DOHH2 (cell line): ENCODE measurements around the gene KCP.

Source experiments
- H3F3A ChIP-seq: fragments of 200-600 bp; sonication (generic), shearing (Covaris generic); 2 replicates; pipeline ENCODE4 v1.6.0; 2016; ENCODE audit warnings: antibody characterized with exemption, mild to moderate bottlenecking; ENCODE audit not compliant: control insufficient read depth, insufficient read depth
- H3K27ac ChIP-seq: fragments of 200-600 bp; sonication (generic); 2 replicates; pipeline ENCODE4 v1.5.1; 2014; ENCODE audit warnings: low read depth, mild to moderate bottlenecking, low read length, moderate library complexity
- H3K27me3 ChIP-seq: fragments of 200-600 bp; sonication (generic); 2 replicates; pipeline ENCODE4 v1.6.1; 2014; ENCODE audit warnings: mild to moderate bottlenecking, low read length, mixed read lengths; ENCODE audit not compliant: control insufficient read depth
- H3K36me3 ChIP-seq: fragments of 200-600 bp; sonication (generic); 2 replicates; pipeline ENCODE4 v1.6.1; 2014; ENCODE audit warnings: mild to moderate bottlenecking, low read length, moderate library complexity, mixed read lengths; ENCODE audit not compliant: control insufficient read depth
- H3K4me1 ChIP-seq: fragments of 200-600 bp; sonication (generic); 2 replicates; pipeline ENCODE4 v1.6.1; 2014; ENCODE audit warnings: mild to moderate bottlenecking, low read length, mixed read lengths; ENCODE audit not compliant: control insufficient read depth
- H3K4me2 ChIP-seq: fragments of 200-600 bp; sonication (generic); 2 replicates; pipeline ENCODE4 v1.6.0; 2014; ENCODE audit warnings: mild to moderate bottlenecking, low read length, moderate library complexity
- H3K4me3 ChIP-seq: fragments of 200-600 bp; sonication (generic); 2 replicates; pipeline ENCODE4 v1.5.1; 2014; ENCODE audit warnings: mild to moderate bottlenecking, low read length, mixed read lengths
- H3K79me2 ChIP-seq: fragments of 200-600 bp; sonication (generic); 2 replicates; pipeline ENCODE4 v1.6.1; 2014; ENCODE audit warnings: mild to moderate bottlenecking, low read length, mixed read lengths; ENCODE audit not compliant: control insufficient read depth
- H3K9me2 ChIP-seq: fragments of 200-600 bp; sonication (generic); replicated peaks from 2 replicates; pipeline ENCODE4 v1.6.1; 2014; ENCODE audit warnings: mild to moderate bottlenecking, low read length, mixed read lengths; ENCODE audit not compliant: control insufficient read depth
- H3K9me3 ChIP-seq: fragments of 200-600 bp; sonication (generic); 2 replicates; pipeline ENCODE4 v1.6.1; 2014; ENCODE audit warnings: antibody characterized with exemption, low read length, mixed read lengths; ENCODE audit not compliant: control insufficient read depth, insufficient read depth
- H4K20me1 ChIP-seq: fragments of 200-600 bp; sonication (generic); 2 replicates; pipeline ENCODE4 v1.6.0; 2014; ENCODE audit warnings: low read depth, mild to moderate bottlenecking, antibody characterized with exemption, low read length, moderate library complexity; ENCODE audit not compliant: control insufficient read depth, insufficient read depth
- EZH2phosphoT487 ChIP-seq: fragments of 200-600 bp; sonication (generic); IDR thresholded peaks from 2 replicates; pipeline ENCODE4 v1.6.1; 2017; ENCODE audit warnings: borderline replicate concordance, mild to moderate bottlenecking, antibody characterized with exemption, low read length, moderate library complexity, mixed read lengths
- TF ChIP-seq, protein P1 (sequence below): fragments of 200-600 bp; sonication (generic); IDR thresholded peaks from one replicate; pipeline ENCODE4 v1.5.1; 2014; ENCODE audit warnings: antibody characterized with exemption, mild to moderate bottlenecking, low read depth, low read length; ENCODE audit not compliant: poor library complexity, severe bottlenecking

KCP gene

DNA sequence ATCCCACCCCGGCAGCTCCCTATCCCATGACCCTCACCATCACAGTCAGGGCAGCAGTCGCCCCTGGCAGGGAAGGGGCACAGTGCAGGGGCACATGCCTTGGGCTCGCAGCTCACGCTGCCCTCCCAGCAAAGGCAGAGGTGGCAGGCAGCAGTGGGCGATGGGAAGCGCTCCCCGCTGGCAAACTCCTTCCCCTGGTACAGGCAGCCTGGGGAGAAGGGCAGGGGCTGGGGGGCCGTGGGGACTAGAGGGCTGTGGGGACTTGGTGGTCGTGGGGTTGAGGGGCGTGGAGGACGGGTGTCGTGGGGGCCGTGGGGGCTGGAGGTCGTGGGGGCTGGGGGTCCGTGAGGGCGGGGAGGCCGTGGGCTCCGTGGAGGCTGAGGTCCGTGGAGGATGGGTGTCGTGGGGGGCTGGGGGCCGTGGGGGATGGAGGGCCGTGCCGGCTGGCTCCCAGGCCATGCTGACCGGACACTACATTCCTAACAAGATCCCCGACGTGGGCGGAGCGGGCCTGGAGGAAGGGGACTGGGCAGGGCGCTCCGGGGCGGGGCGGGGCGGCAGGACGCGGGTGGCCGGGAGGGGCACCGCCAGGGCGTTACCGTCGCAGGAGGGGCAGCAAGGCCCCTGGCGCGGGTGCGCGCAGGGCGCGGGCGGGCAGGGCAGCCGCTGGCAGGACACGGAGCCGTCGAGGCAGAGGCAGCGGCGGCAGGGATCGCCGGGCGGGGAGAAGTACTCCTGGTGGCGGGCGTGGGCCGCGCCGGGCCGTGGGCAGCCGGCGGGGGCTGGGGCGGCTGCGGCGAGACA is 20.0 kb downstream of the KCP start:
- H3K27me3 ChIP-seq, result peaks cover 38% of the 10 kb centered on the region
- no peaks in the 10 kb centered on the region for H3K79me2 ChIP-seq
- no peak overlapping the region for H3K27ac ChIP-seq

DNA sequence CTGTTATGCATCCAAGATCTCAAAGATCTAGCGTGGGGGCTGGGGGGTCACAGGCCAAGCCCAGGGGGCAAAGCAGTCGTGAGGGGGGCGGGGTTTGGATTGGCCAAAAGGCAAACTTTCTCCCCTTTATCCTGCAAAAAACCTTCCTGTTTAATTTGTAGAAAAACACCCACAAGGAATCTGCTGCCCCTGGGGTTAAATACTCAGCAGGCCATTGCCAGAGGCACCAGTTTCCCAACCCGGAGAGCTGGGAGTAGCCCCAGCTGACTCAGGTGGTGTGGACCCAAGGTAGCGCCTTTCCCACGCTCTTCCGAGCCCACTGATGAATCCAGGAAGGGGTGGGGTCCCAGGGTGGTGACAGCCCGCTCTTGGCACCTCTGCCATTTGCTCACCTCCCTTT is 21.4 kb downstream of the KCP start:
- Histone ChIP-seq H3K4me1 (peaks cover 4% of the 10 kb centered on the region), H4K20me1 (no peaks in the 10 kb centered on the region), H3K9me3 (0 out of 2 replicates have a peak, but pooled peaks cover 3% of the 10 kb centered on the region), H3F3A (peaks cover 4% of the 10 kb centered on the region; the same call in 1 of the 2 replicates), H3K36me3 (no peaks in the 10 kb centered on the region), H3K79me2 (no peaks in the 10 kb centered on the region), H3K27ac (no peak overlapping the region), H3K27me3 (peaks cover 38% of the 10 kb centered on the region), H3K4me3 (no peak overlapping the region), H3K4me2 (no peak overlapping the region), H3K9me2 (no peaks in the 10 kb centered on the region)
- TF ChIP-seq EZH2phosphoT487, result no peak
- TF ChIP-seq, protein P1, sequence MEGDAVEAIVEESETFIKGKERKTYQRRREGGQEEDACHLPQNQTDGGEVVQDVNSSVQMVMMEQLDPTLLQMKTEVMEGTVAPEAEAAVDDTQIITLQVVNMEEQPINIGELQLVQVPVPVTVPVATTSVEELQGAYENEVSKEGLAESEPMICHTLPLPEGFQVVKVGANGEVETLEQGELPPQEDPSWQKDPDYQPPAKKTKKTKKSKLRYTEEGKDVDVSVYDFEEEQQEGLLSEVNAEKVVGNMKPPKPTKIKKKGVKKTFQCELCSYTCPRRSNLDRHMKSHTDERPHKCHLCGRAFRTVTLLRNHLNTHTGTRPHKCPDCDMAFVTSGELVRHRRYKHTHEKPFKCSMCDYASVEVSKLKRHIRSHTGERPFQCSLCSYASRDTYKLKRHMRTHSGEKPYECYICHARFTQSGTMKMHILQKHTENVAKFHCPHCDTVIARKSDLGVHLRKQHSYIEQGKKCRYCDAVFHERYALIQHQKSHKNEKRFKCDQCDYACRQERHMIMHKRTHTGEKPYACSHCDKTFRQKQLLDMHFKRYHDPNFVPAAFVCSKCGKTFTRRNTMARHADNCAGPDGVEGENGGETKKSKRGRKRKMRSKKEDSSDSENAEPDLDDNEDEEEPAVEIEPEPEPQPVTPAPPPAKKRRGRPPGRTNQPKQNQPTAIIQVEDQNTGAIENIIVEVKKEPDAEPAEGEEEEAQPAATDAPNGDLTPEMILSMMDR, result no peak

More for the DNA sequence above, 20.0 kb downstream of the KCP start:
- Histone ChIP-seq H3K4me3 (no peak overlapping the region), H3F3A (peaks cover 4% of the 10 kb centered on the region; the same call in 1 of the 2 replicates), H3K36me3 (no peaks in the 10 kb centered on the region), H3K9me2 (no peaks in the 10 kb centered on the region), H3K4me1 (no peaks in the 10 kb centered on the region; the same call in 1 of the 2 replicates), H3K4me2 (0 out of 2 replicates have a peak overlapping the region, but pooled peaks have one; percentile 22), H4K20me1 (no peaks in the 10 kb centered on the region), H3K9me3 (0 out of 2 replicates have a peak, but pooled peaks cover 3% of the 10 kb centered on the region)
- TF ChIP-seq, protein P1, result no peak
- TF ChIP-seq EZH2phosphoT487, result no peak

DNA sequence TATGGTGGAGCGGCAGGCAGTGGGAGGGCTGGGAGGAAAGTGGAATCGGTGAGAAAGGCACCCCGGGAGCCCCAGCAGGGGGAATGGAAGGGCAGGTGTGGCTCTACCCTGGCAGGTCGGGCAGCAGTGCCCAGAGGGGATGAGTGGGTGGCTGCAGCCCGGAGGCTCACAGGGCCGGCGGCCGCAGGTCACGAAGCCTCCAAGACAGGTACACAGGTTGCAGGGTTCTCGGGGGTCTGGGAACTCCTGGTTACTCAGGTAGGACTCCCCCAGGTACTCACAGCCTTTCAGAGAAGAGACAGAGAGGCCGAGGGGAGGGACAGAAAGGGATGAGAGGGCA is 21.8 kb downstream of the KCP start:
- Histone ChIP-seq H3F3A (peaks cover 4% of the 10 kb centered on the region; the same call in 1 of the 2 replicates), H3K27ac (no peak overlapping the region), H3K36me3 (no peaks in the 10 kb centered on the region), H3K79me2 (no peaks in the 10 kb centered on the region), H3K27me3 (peaks cover 38% of the 10 kb centered on the region), H3K4me2 (no peak overlapping the region), H3K9me3 (0 out of 2 replicates have a peak, but pooled peaks cover 3% of the 10 kb centered on the region), H3K4me1 (peaks cover 8% of the 10 kb centered on the region), H3K4me3 (no peak overlapping the region), H4K20me1 (no peaks in the 10 kb centered on the region), H3K9me2 (no peaks in the 10 kb centered on the region)
- no peak for TF ChIP-seq EZH2phosphoT487
- TF ChIP-seq, protein P1, result no peak
